ENCODE measurements around the gene SHC4. TPM values are rescaled to one million over a fixed set of nuclear protein-coding genes. Genes with fewer than 3 reads are reported as not detected.

SHC4 gene
- total RNA-seq, 1 experiment from 2014 or later = 0.63 TPM

DNA sequence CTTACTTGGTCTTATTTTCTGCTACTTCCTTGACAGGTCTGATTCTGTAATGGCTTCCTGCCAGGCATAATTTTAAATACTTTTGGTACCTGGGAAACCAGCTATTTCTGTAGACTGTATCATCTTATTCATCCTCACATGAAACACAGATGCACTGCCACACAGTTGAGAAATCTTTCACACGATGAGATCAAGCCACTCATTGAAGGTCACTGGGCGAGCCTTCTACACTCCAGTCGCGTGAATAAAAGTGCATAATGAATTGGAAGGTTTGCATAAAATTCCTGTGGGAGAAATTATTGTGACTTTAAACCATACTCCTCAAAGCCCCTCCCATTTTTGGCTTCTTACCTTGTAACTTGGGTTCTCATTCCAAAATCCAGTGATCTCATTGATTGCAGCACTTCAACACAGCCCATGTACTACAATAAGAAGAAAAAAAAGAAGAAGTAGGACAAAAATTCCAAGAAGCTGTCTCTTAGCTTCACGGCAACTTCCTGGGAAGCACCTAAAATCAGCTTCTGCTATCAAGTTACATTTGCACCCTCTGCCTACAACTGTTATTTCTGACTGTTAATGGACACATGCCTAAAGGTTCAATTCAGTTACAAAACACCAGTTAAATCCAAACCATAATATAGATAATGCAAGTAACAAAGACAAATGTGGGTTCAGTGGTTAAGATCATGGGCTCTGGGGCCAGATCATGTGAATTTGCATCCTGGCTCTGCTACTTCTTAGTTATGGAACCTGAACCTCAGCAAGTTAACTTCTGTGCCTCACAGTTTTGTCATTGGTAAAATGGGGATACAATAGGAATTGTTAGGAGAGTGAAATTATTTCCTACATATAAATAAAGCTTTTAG, 39.0 kb downstream of the SHC4 start (continued):
- TF ChIP-seq, protein P1, sequence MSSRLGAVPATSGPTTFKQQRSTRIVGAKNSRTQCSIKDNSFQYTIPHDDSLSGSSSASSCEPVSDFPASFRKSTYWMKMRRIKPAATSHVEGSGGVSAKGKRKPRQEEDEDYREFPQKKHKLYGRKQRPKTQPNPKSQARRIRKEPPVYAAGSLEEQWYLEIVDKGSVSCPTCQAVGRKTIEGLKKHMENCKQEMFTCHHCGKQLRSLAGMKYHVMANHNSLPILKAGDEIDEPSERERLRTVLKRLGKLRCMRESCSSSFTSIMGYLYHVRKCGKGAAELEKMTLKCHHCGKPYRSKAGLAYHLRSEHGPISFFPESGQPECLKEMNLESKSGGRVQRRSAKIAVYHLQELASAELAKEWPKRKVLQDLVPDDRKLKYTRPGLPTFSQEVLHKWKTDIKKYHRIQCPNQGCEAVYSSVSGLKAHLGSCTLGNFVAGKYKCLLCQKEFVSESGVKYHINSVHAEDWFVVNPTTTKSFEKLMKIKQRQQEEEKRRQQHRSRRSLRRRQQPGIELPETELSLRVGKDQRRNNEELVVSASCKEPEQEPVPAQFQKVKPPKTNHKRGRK (CRISPR knock-in tag; IDR thresholded peaks at IDR 0.05; ENCODE audit: borderline replicate concordance) = no peak
- TF ChIP-seq ATF1 (CRISPR knock-in tag; IDR thresholded peaks at IDR 0.05) = no peak

DNA sequence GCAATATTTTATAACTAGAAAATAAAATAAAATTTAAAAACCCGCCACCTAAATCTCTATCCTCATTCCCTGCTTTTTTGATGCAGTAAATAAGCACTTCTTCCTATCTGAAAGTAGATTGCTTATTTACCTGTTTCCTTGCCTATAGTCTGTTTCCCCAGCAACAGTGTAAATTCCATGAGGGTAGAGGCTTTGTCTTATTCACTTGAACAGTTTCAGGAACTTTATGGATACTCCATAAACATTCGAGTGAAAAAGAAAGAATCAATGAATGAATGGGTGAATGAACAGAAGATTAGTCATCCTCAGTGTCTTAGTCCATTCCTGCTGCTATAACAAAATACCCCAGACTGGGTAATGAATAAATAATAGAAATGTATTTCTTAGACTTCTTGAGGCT, 41.7 kb downstream of the SHC4 start:
- ChIA-PET CTCF (no interaction called here), POLR2A (no interaction called here)
- ATAC-seq = no peak
- no peaks in the 10 kb centered on the region for H3K9me3 Mint-ChIP-seq
- H3K4me1 Mint-ChIP-seq = peaks cover 2% of the 10 kb centered on the region; the same call in 1 of the 2 replicates
- H3K36me3 Mint-ChIP-seq = no peaks in the 10 kb centered on the region
- no peak overlapping the region for H3K27ac Mint-ChIP-seq
- TF ChIP-seq, protein P2, sequence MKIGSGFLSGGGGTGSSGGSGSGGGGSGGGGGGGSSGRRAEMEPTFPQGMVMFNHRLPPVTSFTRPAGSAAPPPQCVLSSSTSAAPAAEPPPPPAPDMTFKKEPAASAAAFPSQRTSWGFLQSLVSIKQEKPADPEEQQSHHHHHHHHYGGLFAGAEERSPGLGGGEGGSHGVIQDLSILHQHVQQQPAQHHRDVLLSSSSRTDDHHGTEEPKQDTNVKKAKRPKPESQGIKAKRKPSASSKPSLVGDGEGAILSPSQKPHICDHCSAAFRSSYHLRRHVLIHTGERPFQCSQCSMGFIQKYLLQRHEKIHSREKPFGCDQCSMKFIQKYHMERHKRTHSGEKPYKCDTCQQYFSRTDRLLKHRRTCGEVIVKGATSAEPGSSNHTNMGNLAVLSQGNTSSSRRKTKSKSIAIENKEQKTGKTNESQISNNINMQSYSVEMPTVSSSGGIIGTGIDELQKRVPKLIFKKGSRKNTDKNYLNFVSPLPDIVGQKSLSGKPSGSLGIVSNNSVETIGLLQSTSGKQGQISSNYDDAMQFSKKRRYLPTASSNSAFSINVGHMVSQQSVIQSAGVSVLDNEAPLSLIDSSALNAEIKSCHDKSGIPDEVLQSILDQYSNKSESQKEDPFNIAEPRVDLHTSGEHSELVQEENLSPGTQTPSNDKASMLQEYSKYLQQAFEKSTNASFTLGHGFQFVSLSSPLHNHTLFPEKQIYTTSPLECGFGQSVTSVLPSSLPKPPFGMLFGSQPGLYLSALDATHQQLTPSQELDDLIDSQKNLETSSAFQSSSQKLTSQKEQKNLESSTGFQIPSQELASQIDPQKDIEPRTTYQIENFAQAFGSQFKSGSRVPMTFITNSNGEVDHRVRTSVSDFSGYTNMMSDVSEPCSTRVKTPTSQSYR (CRISPR knock-in tag; IDR thresholded peaks at IDR 0.05) = no peak
- no peak for TF ChIP-seq ZNF219 (CRISPR knock-in tag; IDR thresholded peaks at IDR 0.05; ENCODE audit: borderline replicate concordance)
- TF ChIP-seq RELA (CRISPR knock-in tag; IDR thresholded peaks at IDR 0.05; ENCODE audit: borderline replicate concordance) = no peak
- TF ChIP-seq ZNF121 (CRISPR knock-in tag; IDR thresholded peaks at IDR 0.05) = no peak
- no peak for TF ChIP-seq ZNF263 (CRISPR knock-in tag; IDR thresholded peaks at IDR 0.05; ENCODE audit: low read depth)
- no peak for TF ChIP-seq CREB1 (CRISPR knock-in tag; IDR thresholded peaks at IDR 0.05)
- no peak for TF ChIP-seq CBFB (CRISPR knock-in tag; IDR thresholded peaks at IDR 0.05; ENCODE audit: low read depth)
- TF ChIP-seq GABPB1 (CRISPR knock-in tag; IDR thresholded peaks at IDR 0.05) = no peak
- TF ChIP-seq, protein P3, sequence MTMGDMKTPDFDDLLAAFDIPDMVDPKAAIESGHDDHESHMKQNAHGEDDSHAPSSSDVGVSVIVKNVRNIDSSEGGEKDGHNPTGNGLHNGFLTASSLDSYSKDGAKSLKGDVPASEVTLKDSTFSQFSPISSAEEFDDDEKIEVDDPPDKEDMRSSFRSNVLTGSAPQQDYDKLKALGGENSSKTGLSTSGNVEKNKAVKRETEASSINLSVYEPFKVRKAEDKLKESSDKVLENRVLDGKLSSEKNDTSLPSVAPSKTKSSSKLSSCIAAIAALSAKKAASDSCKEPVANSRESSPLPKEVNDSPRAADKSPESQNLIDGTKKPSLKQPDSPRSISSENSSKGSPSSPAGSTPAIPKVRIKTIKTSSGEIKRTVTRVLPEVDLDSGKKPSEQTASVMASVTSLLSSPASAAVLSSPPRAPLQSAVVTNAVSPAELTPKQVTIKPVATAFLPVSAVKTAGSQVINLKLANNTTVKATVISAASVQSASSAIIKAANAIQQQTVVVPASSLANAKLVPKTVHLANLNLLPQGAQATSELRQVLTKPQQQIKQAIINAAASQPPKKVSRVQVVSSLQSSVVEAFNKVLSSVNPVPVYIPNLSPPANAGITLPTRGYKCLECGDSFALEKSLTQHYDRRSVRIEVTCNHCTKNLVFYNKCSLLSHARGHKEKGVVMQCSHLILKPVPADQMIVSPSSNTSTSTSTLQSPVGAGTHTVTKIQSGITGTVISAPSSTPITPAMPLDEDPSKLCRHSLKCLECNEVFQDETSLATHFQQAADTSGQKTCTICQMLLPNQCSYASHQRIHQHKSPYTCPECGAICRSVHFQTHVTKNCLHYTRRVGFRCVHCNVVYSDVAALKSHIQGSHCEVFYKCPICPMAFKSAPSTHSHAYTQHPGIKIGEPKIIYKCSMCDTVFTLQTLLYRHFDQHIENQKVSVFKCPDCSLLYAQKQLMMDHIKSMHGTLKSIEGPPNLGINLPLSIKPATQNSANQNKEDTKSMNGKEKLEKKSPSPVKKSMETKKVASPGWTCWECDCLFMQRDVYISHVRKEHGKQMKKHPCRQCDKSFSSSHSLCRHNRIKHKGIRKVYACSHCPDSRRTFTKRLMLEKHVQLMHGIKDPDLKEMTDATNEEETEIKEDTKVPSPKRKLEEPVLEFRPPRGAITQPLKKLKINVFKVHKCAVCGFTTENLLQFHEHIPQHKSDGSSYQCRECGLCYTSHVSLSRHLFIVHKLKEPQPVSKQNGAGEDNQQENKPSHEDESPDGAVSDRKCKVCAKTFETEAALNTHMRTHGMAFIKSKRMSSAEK (CRISPR knock-in tag; IDR thresholded peaks at IDR 0.05; ENCODE audit: borderline replicate concordance) = no peak
- TF ChIP-seq, protein P4, sequence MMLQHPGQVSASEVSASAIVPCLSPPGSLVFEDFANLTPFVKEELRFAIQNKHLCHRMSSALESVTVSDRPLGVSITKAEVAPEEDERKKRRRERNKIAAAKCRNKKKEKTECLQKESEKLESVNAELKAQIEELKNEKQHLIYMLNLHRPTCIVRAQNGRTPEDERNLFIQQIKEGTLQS (CRISPR knock-in tag; conservative IDR thresholded peaks at IDR 0.05) = no peak
- TF ChIP-seq, protein P5, sequence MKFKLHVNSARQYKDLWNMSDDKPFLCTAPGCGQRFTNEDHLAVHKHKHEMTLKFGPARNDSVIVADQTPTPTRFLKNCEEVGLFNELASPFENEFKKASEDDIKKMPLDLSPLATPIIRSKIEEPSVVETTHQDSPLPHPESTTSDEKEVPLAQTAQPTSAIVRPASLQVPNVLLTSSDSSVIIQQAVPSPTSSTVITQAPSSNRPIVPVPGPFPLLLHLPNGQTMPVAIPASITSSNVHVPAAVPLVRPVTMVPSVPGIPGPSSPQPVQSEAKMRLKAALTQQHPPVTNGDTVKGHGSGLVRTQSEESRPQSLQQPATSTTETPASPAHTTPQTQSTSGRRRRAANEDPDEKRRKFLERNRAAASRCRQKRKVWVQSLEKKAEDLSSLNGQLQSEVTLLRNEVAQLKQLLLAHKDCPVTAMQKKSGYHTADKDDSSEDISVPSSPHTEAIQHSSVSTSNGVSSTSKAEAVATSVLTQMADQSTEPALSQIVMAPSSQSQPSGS (CRISPR knock-in tag; IDR thresholded peaks at IDR 0.05; ENCODE audit: borderline replicate concordance, low read depth) = no peak
- no peaks in the 10 kb centered on the region for H3K27me3 Mint-ChIP-seq (ENCODE audit: low read depth)
- H3K4me3 Mint-ChIP-seq = no peak overlapping the region
- no peak for DNase-seq (ENCODE audit: low spot score)
